ENCODE data around the gene SUB1.

The SUB1 gene

DNA sequence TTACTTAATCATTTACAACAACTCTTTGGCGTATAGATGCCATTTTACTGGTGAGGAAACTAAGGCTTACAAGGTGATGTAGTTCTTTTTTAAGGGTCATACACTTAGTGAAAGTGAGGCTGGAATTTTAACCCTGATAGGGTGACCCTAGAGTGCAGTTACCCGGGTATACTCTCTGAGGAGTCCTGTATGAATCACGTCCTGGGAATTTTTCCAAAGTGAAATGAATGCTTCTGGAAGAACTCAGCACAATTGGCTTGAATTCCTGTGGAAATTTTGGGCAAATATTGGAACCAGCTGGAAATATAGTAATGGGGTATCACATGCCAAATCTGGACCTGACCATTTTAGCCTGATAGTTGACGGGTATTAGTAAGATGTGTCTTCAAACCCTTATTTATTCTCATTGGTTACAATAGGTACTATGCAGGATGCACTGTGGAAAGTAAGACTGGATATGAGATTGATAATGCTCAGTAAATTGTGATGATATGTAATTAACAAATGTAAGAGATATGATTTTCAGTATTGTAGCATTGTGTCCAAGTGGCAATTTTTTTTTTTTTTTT lies 14.8 kb downstream of the SUB1 start:
- no peak for DNase-seq (ENCODE audit: low spot score)
- in situ Hi-C loops (cut with MboI; ENCODE audit: low pct_unique_long_range_greater_than_20kb, low sequenced_read_pairs, unreplicated experiment), result loop anchor here (25.0 kb wide), 1 partner anchor 363 kb away; no protein-coding TSS in a partner anchor
- TF ChIP-seq, protein P1, sequence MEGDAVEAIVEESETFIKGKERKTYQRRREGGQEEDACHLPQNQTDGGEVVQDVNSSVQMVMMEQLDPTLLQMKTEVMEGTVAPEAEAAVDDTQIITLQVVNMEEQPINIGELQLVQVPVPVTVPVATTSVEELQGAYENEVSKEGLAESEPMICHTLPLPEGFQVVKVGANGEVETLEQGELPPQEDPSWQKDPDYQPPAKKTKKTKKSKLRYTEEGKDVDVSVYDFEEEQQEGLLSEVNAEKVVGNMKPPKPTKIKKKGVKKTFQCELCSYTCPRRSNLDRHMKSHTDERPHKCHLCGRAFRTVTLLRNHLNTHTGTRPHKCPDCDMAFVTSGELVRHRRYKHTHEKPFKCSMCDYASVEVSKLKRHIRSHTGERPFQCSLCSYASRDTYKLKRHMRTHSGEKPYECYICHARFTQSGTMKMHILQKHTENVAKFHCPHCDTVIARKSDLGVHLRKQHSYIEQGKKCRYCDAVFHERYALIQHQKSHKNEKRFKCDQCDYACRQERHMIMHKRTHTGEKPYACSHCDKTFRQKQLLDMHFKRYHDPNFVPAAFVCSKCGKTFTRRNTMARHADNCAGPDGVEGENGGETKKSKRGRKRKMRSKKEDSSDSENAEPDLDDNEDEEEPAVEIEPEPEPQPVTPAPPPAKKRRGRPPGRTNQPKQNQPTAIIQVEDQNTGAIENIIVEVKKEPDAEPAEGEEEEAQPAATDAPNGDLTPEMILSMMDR (IDR thresholded peaks at IDR 0.05; ENCODE audit: extremely low read depth, insufficient read depth, missing control alignments), result no peak

DNA sequence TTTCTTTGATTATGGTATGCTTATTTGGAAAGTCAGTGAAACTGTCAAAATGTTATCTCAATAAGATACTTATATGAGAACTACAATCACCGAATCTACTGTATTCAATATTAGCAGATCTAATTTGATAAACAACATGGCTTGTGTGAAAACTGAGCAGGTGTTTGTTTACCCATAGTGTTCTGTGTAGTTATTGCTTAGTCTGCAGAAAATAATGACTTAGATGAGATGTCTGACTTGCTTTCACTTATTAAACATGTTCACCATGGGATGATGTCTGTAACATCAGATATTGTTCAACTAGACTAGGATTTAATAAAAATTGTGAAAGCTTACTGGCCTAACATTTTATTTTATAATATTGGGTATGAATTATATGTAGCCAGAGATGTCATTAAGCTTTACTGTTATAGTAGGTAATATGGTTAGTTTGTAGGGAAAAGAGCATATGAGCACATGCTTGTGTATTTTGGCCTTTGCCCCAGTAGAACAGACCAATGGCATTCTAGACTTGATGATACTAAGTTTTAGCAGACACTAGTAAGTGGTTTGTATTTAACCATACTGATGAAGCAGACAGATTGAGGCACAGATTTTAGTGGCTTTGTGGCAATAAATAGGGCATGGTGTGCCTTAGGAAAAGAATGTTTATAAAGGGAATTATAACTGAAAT lies 16.4 kb downstream of the SUB1 start:
- no peak for DNase-seq (ENCODE audit: low spot score)
- in situ Hi-C loops (cut with MboI; ENCODE audit: low pct_unique_long_range_greater_than_20kb, low sequenced_read_pairs, unreplicated experiment), result loop anchor here (25.0 kb wide), 1 partner anchor 364 kb away; no protein-coding TSS in a partner anchor
- TF ChIP-seq, protein P1 (IDR thresholded peaks at IDR 0.05; ENCODE audit: extremely low read depth, insufficient read depth, missing control alignments), result no peak

DNA sequence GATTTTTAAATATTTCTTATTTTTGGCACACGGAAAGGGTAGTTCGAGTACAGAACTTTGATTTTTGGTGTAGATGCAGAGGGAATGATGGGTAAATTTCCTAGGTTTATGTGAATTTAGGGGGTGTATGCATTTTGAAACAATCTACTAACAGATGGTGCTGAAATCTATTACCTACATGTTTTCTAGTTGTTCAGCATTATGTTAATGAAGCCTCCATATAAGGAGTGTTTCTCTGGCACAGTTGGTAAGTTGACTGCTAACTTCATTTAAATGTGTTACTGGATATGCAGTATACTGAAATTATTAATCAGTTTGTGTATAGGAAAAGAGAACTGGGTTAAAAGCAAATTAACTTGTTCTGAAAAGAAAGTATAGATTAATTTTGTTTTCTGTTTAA lies 17.5 kb downstream of the SUB1 start:
- TF ChIP-seq, protein P1 (IDR thresholded peaks at IDR 0.05; ENCODE audit: extremely low read depth, insufficient read depth, missing control alignments), result no peak
- DNase-seq (ENCODE audit: low spot score), result no peak
- in situ Hi-C loops (cut with MboI; ENCODE audit: low pct_unique_long_range_greater_than_20kb, low sequenced_read_pairs, unreplicated experiment), result loop anchor here (25.0 kb wide), 1 partner anchor 366 kb away; no protein-coding TSS in a partner anchor

DNA sequence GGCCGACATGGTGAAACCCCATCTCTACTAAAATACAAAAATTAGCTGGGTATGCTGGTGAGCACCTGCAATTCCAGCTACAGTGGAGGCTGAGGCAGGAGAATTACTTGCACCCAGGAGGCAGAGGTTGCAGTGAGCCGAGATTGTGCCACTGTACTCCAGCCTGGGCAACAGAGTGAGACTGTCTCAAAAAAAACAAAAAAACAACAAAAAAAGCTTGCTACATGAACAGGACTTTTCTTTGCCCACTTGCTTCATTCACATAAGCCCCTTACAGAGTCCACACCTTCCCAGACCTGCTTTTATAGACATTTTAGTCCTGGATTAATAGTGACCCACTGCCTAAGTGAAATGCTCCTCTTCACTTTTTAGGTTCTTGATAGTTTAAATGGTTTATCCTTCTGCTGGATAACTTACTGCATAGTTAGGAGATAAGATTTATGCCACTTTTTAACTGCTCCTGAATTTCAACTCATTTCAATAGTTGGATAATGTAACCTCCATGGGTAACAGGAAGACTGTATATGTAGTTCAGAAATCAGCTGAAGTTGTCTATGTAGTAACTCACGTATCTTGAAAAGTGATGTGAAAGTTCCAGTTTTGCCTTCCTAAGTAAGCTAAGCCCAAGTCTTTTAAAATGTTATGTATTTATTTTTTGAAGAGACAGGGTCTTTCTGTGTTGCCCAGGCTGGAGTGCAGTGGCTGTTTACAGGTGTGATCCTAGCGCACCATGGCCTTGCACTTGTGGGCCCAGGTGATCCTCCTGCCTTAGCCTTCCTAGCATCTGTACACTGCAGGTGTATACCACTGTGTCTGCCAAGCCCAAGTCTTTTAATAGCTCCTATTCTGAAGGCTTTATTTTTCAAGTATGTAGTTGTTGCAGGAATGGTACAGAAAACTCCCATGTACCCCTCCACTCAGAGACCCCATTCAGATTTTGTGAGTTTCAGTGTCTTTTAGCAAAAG lies 19.7 kb downstream of the SUB1 start:
- in situ Hi-C loops (cut with MboI; ENCODE audit: low pct_unique_long_range_greater_than_20kb, low sequenced_read_pairs, unreplicated experiment), result loop anchor here (25.0 kb wide), 1 partner anchor 368 kb away; no protein-coding TSS in a partner anchor
- TF ChIP-seq, protein P1 (IDR thresholded peaks at IDR 0.05; ENCODE audit: extremely low read depth, insufficient read depth, missing control alignments), result no peak
- no peak for DNase-seq (ENCODE audit: low spot score)

DNA sequence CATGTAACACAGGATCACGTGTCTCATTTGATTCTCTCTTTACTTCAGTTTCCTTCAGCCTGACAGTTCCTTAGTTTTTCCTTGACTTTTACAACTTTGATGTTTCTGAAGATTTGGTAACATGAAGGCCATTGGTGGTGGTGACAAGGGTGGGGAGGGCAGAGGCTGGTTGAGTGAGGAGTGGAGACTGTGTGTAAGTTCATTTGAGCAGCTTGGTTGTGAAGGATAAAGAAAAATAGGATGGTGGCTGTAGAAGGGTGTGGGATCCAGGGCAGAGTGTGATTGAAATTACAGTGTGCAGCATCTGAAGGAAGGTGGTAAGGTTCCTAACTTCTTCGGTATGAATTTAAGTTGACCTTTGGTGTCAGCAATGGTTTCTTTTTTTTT lies 20.4 kb downstream of the SUB1 start:
- DNase-seq (ENCODE audit: low spot score), result no peak
- in situ Hi-C loops (cut with MboI; ENCODE audit: low pct_unique_long_range_greater_than_20kb, low sequenced_read_pairs, unreplicated experiment), result loop anchor here (25.0 kb wide), 1 partner anchor 368 kb away; no protein-coding TSS in a partner anchor
- TF ChIP-seq, protein P1 (IDR thresholded peaks at IDR 0.05; ENCODE audit: extremely low read depth, insufficient read depth, missing control alignments), result no peak

Measured in GM13977 (cell line).